Parathyroid adenoma (tissue), 2 donors: ENCODE data around the gene HMCES.

Experiments
- H2AFZ ChIP-seq: fragments of 300-600 bp; sonication (generic); one replicate; pipeline ENCODE4 v1.7.0; 2017; ENCODE audit warnings: antibody characterized with exemption, mild to moderate bottlenecking
- H3K27ac ChIP-seq: fragments of 300-600 bp; sonication (generic); one replicate; pipeline ENCODE4 v1.7.0; 2017
- H3K27me3 ChIP-seq: fragments of 300-600 bp; sonication (generic); one replicate; pipeline ENCODE4 v1.7.0; 2017; ENCODE audit warnings: low read length; ENCODE audit not compliant: control insufficient read depth, insufficient read depth
- H3K36me3 ChIP-seq: fragments of 300-600 bp; sonication (generic); one replicate; pipeline ENCODE4 v1.7.0; 2017; ENCODE audit warnings: low read length; ENCODE audit not compliant: control insufficient read depth, insufficient read depth
- H3K4me1 ChIP-seq: fragments of 300-600 bp; sonication (generic); one replicate; pipeline ENCODE4 v1.7.0; 2017; ENCODE audit warnings: control low read depth
- H3K4me2 ChIP-seq: fragments of 300-600 bp; sonication (generic); one replicate; pipeline ENCODE4 v1.7.0; 2017; ENCODE audit warnings: low read length
- H3K4me3 ChIP-seq: fragments of 300-600 bp; sonication (generic); one replicate; pipeline ENCODE4 v1.7.0; 2017; ENCODE audit warnings: low read depth, low read length
- H3K79me2 ChIP-seq: fragments of 300-600 bp; sonication (generic); one replicate; pipeline ENCODE4 v1.7.0; 2017; ENCODE audit warnings: control low read depth
- H3K9ac ChIP-seq: fragments of 300-600 bp; sonication (generic); one replicate; pipeline ENCODE4 v1.7.0; 2017; ENCODE audit warnings: mild to moderate bottlenecking
- H3K9me3 ChIP-seq: fragments of 300-600 bp; sonication (generic); one replicate; pipeline ENCODE4 v1.7.0; 2017; ENCODE audit warnings: low read length; ENCODE audit not compliant: control insufficient read depth
- TF ChIP-seq, protein P1 (sequence below): fragments of 300-600 bp; sonication (generic); IDR thresholded peaks from one replicate; pipeline ENCODE4 v1.7.0; 2017; ENCODE audit warnings: antibody characterized with exemption, mild to moderate bottlenecking
- donor health status: primary hyperparathyroidism.

Gene HMCES

DNA sequence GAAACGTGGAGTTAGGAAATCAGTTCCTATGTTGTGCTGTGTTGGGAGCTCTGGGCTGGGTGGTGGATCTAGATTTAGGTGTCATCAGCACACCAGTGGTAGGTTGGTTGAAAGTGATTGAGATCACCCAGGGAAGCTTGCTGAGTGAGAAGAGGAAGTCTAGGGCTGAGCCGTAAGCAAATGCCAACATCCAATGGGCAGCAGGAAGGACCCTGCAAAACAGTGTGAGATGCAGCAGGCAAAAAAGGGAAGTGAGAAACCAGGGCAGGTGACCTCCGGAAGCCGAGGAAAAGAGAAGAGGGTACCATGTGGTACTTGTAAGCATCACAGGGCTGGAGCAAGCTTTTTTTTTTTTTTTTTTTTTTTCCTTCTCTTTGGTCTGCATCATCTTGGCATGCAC lies 45.1 kb upstream of the HMCES start:
- H3K4me2 ChIP-seq: no peak overlapping the region
- no peaks in the 10 kb centered on the region for H3K9me3 ChIP-seq
- no peaks in the 10 kb centered on the region for H3K27me3 ChIP-seq
- no peaks in the 10 kb centered on the region for H3K36me3 ChIP-seq
- H3K4me3 ChIP-seq: no peak overlapping the region
- TF ChIP-seq, protein P1, sequence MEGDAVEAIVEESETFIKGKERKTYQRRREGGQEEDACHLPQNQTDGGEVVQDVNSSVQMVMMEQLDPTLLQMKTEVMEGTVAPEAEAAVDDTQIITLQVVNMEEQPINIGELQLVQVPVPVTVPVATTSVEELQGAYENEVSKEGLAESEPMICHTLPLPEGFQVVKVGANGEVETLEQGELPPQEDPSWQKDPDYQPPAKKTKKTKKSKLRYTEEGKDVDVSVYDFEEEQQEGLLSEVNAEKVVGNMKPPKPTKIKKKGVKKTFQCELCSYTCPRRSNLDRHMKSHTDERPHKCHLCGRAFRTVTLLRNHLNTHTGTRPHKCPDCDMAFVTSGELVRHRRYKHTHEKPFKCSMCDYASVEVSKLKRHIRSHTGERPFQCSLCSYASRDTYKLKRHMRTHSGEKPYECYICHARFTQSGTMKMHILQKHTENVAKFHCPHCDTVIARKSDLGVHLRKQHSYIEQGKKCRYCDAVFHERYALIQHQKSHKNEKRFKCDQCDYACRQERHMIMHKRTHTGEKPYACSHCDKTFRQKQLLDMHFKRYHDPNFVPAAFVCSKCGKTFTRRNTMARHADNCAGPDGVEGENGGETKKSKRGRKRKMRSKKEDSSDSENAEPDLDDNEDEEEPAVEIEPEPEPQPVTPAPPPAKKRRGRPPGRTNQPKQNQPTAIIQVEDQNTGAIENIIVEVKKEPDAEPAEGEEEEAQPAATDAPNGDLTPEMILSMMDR: no peak
- no peaks in the 10 kb centered on the region for H3K79me2 ChIP-seq
- H3K9ac ChIP-seq: no peak overlapping the region
- H3K27ac ChIP-seq: no peak overlapping the region
- H2AFZ ChIP-seq: no peak overlapping the region
- H3K4me1 ChIP-seq: no peaks in the 10 kb centered on the region

DNA sequence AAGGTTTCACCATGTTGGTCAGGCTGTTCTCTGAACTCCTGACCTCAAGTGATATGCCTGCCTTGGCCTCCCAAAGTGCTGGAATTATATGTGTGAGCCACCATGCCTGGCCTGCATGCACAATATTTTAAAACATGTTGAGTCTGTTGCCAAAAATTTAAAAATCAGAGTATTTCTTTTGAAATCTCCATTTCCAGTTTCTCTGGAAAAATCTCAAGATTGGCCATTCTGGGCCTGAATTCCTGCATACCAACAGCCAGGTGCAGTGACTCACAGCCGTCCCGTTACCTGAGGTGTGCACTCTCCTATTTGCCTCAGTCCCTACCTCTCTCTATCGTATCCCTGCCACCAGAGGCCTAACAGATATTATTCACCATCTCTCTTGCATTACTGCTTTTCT lies 44.2 kb upstream of the HMCES start:
- Histone ChIP-seq H3K27ac (no peak overlapping the region), H3K79me2 (no peaks in the 10 kb centered on the region)

DNA sequence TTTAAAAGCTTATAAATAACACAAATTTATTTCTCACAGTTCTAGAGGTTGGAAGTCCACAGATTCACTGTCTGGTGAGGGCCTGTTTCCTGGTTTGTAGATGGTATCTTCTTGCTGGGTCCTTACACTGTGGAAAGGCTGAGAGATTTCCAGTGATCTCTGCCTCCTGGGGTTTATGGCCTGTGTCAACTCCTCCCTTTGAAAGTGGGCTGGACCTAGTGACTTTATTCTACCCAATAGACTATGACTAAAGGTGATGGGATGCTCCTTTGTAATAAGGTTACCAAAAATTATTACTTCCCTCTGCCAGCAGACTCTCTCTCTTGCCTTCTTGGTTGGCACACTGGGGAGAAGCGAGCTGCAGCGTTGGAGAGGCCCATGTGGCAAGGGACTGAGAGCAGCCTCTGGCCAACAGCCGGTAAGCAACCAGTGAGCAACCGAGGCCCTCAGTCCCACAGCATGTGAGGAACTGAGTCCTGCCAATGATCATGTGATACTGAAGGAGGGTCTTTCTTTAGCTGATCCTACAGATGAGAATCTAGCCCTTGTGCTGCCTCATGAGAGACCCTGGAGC lies 43.2 kb upstream of the HMCES start:
- no peaks in the 10 kb centered on the region for H3K79me2 ChIP-seq
- H3K9me3 ChIP-seq: no peaks in the 10 kb centered on the region
- H3K36me3 ChIP-seq: no peaks in the 10 kb centered on the region
- TF ChIP-seq, protein P1: no peak
- no peak overlapping the region for H3K27ac ChIP-seq
- no peak overlapping the region for H3K4me3 ChIP-seq
- H2AFZ ChIP-seq: no peak overlapping the region
- H3K9ac ChIP-seq: no peak overlapping the region
- no peak overlapping the region for H3K4me2 ChIP-seq
- no peaks in the 10 kb centered on the region for H3K4me1 ChIP-seq
- no peaks in the 10 kb centered on the region for H3K27me3 ChIP-seq

More for the DNA sequence above, 44.2 kb upstream of the HMCES start:
- H3K36me3 ChIP-seq: no peaks in the 10 kb centered on the region
- TF ChIP-seq, protein P1: no peak
- H3K9me3 ChIP-seq: no peaks in the 10 kb centered on the region
- H3K4me1 ChIP-seq: no peaks in the 10 kb centered on the region
- no peak overlapping the region for H3K4me2 ChIP-seq
- H3K27me3 ChIP-seq: no peaks in the 10 kb centered on the region
- no peak overlapping the region for H3K4me3 ChIP-seq
- no peak overlapping the region for H2AFZ ChIP-seq
- no peak overlapping the region for H3K9ac ChIP-seq

DNA sequence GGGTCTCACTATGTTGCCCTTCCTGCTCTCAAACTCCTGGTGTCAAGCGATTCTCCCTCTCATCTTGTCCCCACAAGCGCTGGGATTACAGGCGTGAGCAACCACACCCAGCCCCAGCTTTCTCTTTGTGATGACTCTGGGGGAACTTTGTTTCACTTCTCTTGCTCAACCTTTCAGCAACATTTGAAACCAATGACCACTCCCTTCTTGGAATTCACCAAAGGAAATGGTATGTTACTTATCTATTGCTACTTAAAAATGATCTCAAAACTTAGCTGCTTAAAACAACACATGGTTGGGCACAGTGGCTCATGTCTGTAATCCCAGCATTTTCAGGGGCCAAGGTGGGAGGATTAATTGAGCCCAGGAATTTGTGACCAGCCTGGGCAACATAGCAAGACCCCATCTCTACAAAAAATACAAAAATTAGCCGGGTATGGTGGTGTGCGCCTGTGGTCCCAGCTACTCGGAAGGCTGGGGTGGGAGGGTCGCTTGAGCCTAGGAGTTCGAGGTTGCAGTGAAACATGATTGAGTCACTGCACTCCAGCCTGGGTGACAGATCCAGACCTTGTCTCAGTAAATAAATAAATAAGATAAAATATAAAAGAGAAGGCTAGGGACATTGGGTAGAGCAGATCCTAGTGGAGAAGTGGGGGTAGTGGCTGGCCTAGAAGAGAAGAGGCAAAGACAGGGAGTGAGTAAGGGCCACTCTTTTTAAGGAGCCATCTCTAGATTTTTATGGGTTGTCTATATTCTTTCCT lies 39.5 kb upstream of the HMCES start:
- no peaks in the 10 kb centered on the region for H3K9me3 ChIP-seq
- H3K27ac ChIP-seq: no peak overlapping the region
- no peaks in the 10 kb centered on the region for H3K4me1 ChIP-seq
- H3K27me3 ChIP-seq: no peaks in the 10 kb centered on the region
- H3K4me2 ChIP-seq: no peak overlapping the region
- TF ChIP-seq, protein P1: no peak
- H3K79me2 ChIP-seq: no peaks in the 10 kb centered on the region
- H3K9ac ChIP-seq: no peak overlapping the region
- H3K36me3 ChIP-seq: no peaks in the 10 kb centered on the region
- no peak overlapping the region for H3K4me3 ChIP-seq
- no peak overlapping the region for H2AFZ ChIP-seq

DNA sequence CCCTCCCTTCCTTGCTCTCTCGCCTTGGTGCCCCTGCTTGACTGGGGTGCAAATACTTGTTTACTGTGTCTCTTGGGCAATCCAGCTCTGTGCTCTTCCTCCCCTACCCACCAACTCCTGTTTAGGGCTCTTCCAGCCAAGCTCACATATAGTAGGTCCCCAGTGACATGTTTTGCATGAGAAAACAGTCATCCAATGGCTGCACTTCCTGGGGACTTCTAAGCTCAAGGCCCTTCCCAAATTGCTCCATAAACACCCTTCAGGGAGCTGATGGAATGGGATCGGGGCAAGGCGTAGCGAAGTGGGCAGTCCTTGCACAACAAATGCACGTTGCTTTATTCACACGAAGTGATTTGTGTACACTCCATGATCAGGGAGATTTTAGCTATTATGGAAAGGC lies 38.7 kb upstream of the HMCES start:
- Histone ChIP-seq H3K9ac (no peak overlapping the region), H3K36me3 (no peaks in the 10 kb centered on the region), H3K27ac (no peak overlapping the region), H3K79me2 (no peaks in the 10 kb centered on the region), H3K4me1 (no peaks in the 10 kb centered on the region), H3K4me2 (no peak overlapping the region), H2AFZ (no peak overlapping the region), H3K4me3 (no peak overlapping the region), H3K27me3 (no peaks in the 10 kb centered on the region), H3K9me3 (no peaks in the 10 kb centered on the region)
- TF ChIP-seq, protein P1: no peak
